Sciatic nerve (tissue), 2 donors: ENCODE results near the gene PTPN4. TPM values are rescaled to one million over a fixed set of nuclear protein-coding genes. Genes with fewer than 3 reads are reported as not detected.
"Not testable (repeated sequence)": the region's sequence is repeated elsewhere in the genome, so short reads cannot be mapped to it uniquely, and the experiment has no call there.

Source experiments
- ATAC-seq: fragments of 200-7000 bp; cut with Tn5 transposase; one replicate; pipeline ENCODE4 v1.9.1; 2020; ENCODE audit warnings: mild to moderate bottlenecking, moderate library complexity
- DNase-seq: peaks from one replicate; pipeline ENCODE4 v3.0.0-alpha.2; 2020; ENCODE audit warnings: low spot score
- intact Hi-C: fragments of 100-400 bp; cut with DNase I; formaldehyde crosslinking; loops from one replicate; pipeline ENCODE4 v1.14.2; 2022
- total RNA-seq: library from RNA; stranded (reverse); fragmentation: NEBNext Ultra II Directional; extraction: Animal tissue kit (Norgen Biotek cat#: 25700); gene quantifications from one replicate; pipeline ENCODE4 v1.2.1, GENCODE V29; 2021
- donor health status: DM: no; HTN: no; CAD: no.
- donor health status: DM: no; HTN: no; CAD: no.

Gene PTPN4
- total RNA-seq, 1 donor from 2014 or later, result 37.7 TPM

GRCh38 chr2:119795309-119796303 is 35.9 kb downstream of the PTPN4 start:
- ATAC-seq (no peak), DNase-seq (no peak)
- intact Hi-C loops, result no loop called here

- ATAC-seq, result no peak
- intact Hi-C loops, result no loop called here
Observed at GRCh38 chr2:119800376-119800902, 40.7 kb downstream of the PTPN4 start.

GRCh38 chr2:119801040-119801439 is 41.3 kb downstream of the PTPN4 start:
- DNase-seq, result no peak
- intact Hi-C loops, result no loop called here
- no peak for ATAC-seq

More at GRCh38 chr2:119800376-119800902, 40.7 kb downstream of the PTPN4 start:
- DNase-seq, result no peak

- ATAC-seq, DNase-seq, intact Hi-C loops: not testable (repeated sequence)
Observed at GRCh38 chr2:119801989-119802388, 42.3 kb downstream of the PTPN4 start.

GRCh38 chr2:119803101-119803500 is 43.4 kb downstream of the PTPN4 start:
- DNase-seq, result no peak
- ATAC-seq, result no peak
- intact Hi-C loops, result no loop called here

- ATAC-seq, DNase-seq, intact Hi-C loops: not testable (repeated sequence)
Observed at GRCh38 chr2:119804409-119804808, 44.7 kb downstream of the PTPN4 start.

GRCh38 chr2:119808516-119809147 is 48.9 kb downstream of the PTPN4 start:
- ATAC-seq (no peak), DNase-seq (no peak)
- intact Hi-C loops, result no loop called here

- intact Hi-C loops, result no loop called here
- ATAC-seq, result no peak
- DNase-seq, result no peak
Observed at GRCh38 chr2:119809339-119810048, 49.8 kb downstream of the PTPN4 start.

- intact Hi-C loops, result no loop called here
- DNase-seq (no peak), ATAC-seq (no peak)
Observed at GRCh38 chr2:119810049-119810630, 50.4 kb downstream of the PTPN4 start.

GRCh38 chr2:119814216-119814615 is 54.5 kb downstream of the PTPN4 start:
- DNase-seq (no peak), ATAC-seq (no peak)
- intact Hi-C loops, result no loop called here

GRCh38 chr2:119818792-119819191 is 59.1 kb downstream of the PTPN4 start:
- no peak for ATAC-seq
- no peak for DNase-seq
- intact Hi-C loops, result no loop called here

- intact Hi-C loops, result no loop called here
- DNase-seq, result no peak
- ATAC-seq, result no peak
Observed at GRCh38 chr2:119819846-119820245, 60.1 kb downstream of the PTPN4 start.

GRCh38 chr2:119820275-119820674 is 60.6 kb downstream of the PTPN4 start:
- no peak for DNase-seq
- intact Hi-C loops, result no loop called here
- ATAC-seq, result no peak

GRCh38 chr2:119821266-119821665 is 61.5 kb downstream of the PTPN4 start:
- ATAC-seq (no peak), DNase-seq (no peak)
- intact Hi-C loops, result no loop called here

GRCh38 chr2:119823734-119824334 is 64.1 kb downstream of the PTPN4 start:
- intact Hi-C loops, result no loop called here
- no peak for ATAC-seq
- DNase-seq, result no peak

GRCh38 chr2:119826370-119826961 is 66.7 kb downstream of the PTPN4 start:
- intact Hi-C loops, result no loop called here
- DNase-seq (no peak), ATAC-seq (no peak)

- ATAC-seq (no peak), DNase-seq (no peak)
- intact Hi-C loops, result no loop called here
Observed at GRCh38 chr2:119827866-119828507, 68.3 kb downstream of the PTPN4 start.
